Keratinocyte (primary cell): Measurements from ENCODE around the gene ABCC4. TPM values are rescaled to one million over a fixed set of nuclear protein-coding genes. Genes with fewer than 3 reads are reported as not detected.
A peak's percentile ranks its signal among the peaks of the same experiment; 100 is the strongest.

Experiments used
- DNase-seq: peaks from one replicate; pipeline ENCODE4 v3.0.0-alpha.2; 2011; ENCODE audit warnings: low read depth, missing footprints, low spot score
- FAIRE-seq: peaks from 2 replicates; lab custom pipeline; 2011; peaks lifted over from hg19 to GRCh38; lab: Jason Lieb, UNC
- H2AFZ ChIP-seq: 2 replicates; pipeline ENCODE4 v1.6.0; 2012; ENCODE audit warnings: low read length, control low read depth, inconsistent platforms; ENCODE audit not compliant: control insufficient read depth
- H3K27ac ChIP-seq: 2 replicates; pipeline ENCODE4 v1.5.1; 2011; ENCODE audit warnings: low read length; ENCODE audit not compliant: control insufficient read depth, insufficient read depth
- H3K27me3 ChIP-seq: 3 replicates; pipeline ENCODE4 v1.6.0; 2011; ENCODE audit warnings: low read length; ENCODE audit not compliant: control insufficient read depth, insufficient read depth; ENCODE audit errors: extremely low read depth
- H3K36me3 ChIP-seq, 2 experiments: 2 replicates in 1 of 2; 3 replicates in 1 of 2; pipeline ENCODE4 v1.5.1; 2011; ENCODE audit warnings: low read length in 2 of 2, mild to moderate bottlenecking in 1 of 2; ENCODE audit not compliant: control insufficient read depth in 2 of 2, insufficient read depth in 2 of 2; ENCODE audit errors: extremely low read depth in 1 of 2
- H3K4me1 ChIP-seq: 3 replicates; pipeline ENCODE4 v1.5.1; 2011; ENCODE audit warnings: low read length; ENCODE audit not compliant: control insufficient read depth, insufficient read depth; ENCODE audit errors: extremely low read depth
- H3K4me2 ChIP-seq: 3 replicates; pipeline ENCODE4 v1.6.0; 2011; ENCODE audit warnings: low read depth, low read length; ENCODE audit not compliant: control insufficient read depth, insufficient read depth; ENCODE audit errors: extremely low read depth
- H3K4me3 ChIP-seq, 3 experiments: fragments of 200-600 bp in 1 of 3; sonication (generic) in 1 of 3; 2 replicates in 2 of 3; 3 replicates in 1 of 3; pipeline ENCODE4 v1.5.1; 2011 to 2016; ENCODE audit warnings: low read length in 3 of 3, mild to moderate bottlenecking in 3 of 3, control low read depth in 2 of 3, inconsistent platforms in 1 of 3, low read depth in 1 of 3, mixed read lengths in 1 of 3, mixed run types in 1 of 3, moderate library complexity in 1 of 3; ENCODE audit not compliant: control insufficient read depth in 2 of 3, insufficient read depth in 2 of 3; ENCODE audit errors: extremely low read depth in 1 of 3
- H3K79me2 ChIP-seq: 2 replicates; pipeline ENCODE4 v1.6.0; 2012; ENCODE audit warnings: low read length; ENCODE audit not compliant: control insufficient read depth, insufficient read depth
- H3K9ac ChIP-seq: 3 replicates; pipeline ENCODE4 v1.6.0; 2011; ENCODE audit warnings: low read length; ENCODE audit not compliant: control insufficient read depth, insufficient read depth; ENCODE audit errors: extremely low read depth
- H3K9me1 ChIP-seq: 3 replicates; pipeline ENCODE4 v1.6.0; 2011; ENCODE audit warnings: low read length; ENCODE audit not compliant: control insufficient read depth, insufficient read depth; ENCODE audit errors: extremely low read depth
- H3K9me3 ChIP-seq: 2 replicates; pipeline ENCODE4 v1.5.1; 2012; ENCODE audit warnings: low read depth, low read length; ENCODE audit not compliant: control insufficient read depth
- H4K20me1 ChIP-seq: 3 replicates; pipeline ENCODE4 v1.6.0; 2011; ENCODE audit warnings: low read length; ENCODE audit not compliant: control insufficient read depth, insufficient read depth; ENCODE audit errors: extremely low read depth
- EZH2 ChIP-seq: IDR thresholded peaks from one replicate; pipeline ENCODE4 v1.6.1; 2012; ENCODE audit warnings: inconsistent platforms, mild to moderate bottlenecking, low read length, moderate library complexity
- dilution Hi-C: fragments of 300-500 bp; cut with MboI; formaldehyde crosslinking; loops from one replicate; pipeline ENCODE4 v1.7.0; 2020; ENCODE audit warnings: low sequenced_read_pairs; ENCODE audit not compliant: extremely low pct_ligation_motif_present
- polyA plus RNA-seq, 5 experiments: library from polyadenylated mRNA; depleted of rRNA in 3 of 5; stranded (reverse) in 3 of 5; stranded (forward) in 1 of 5; unstranded in 1 of 5; fragments of >200 nt; gene quantifications; 1 replicate in 1 of 5; 2 replicates in 3 of 5; 3 replicates in 1 of 5; pipeline versions ENCODE4 v1.2.1 to v1.2.3, GENCODE V29; 2011 to 2012; ENCODE audit warnings: missing spikeins in 2 of 5, low read depth in 1 of 5, low replicate concordance in 1 of 5
- TF ChIP-seq, protein P1 (sequence below), 3 experiments: IDR thresholded peaks in 1 of 3; conservative IDR thresholded peaks in 1 of 3; optimal IDR thresholded peaks in 1 of 3; 2 replicates in 2 of 3; 3 replicates in 1 of 3; pipeline versions ENCODE3 to v1.5.1; 2011; ENCODE audit warnings: low read length in 3 of 3, mild to moderate bottlenecking in 3 of 3, moderate library complexity in 2 of 3, control low read depth in 1 of 3, inconsistent platforms in 1 of 3; ENCODE audit not compliant: insufficient read depth in 2 of 3; ENCODE audit errors: extremely low read depth in 1 of 3

ABCC4 gene
- polyA plus RNA-seq, 1 donor (not counting 4 experiments of a cell fraction or from before 2014, with no cell fraction given): 13.8 TPM

DNA sequence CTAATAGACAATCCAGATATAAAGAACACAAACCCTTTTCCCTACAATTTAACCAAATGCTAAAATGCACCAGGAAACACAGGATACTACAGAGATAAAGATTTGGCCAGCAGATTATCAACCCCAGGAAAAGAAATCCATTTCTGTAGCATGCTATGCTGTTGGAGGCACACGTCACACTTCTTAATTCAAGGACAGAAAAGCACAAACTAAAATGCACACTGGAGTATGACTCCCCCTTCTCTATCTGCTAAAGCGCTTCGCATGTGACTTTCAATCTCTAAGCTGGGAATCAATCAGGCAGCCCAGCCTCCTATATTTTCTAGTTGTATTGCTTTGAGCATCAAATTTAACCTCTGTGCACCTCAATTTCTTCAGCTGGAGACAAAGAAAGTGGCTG, 22.2 kb downstream of the ABCC4 start:
- Histone ChIP-seq H3K9ac (no peak overlapping the region), H3K9me3 (no peaks in the 10 kb centered on the region), H3K4me2 (no peak overlapping the region), H3K4me3 (no peak overlapping the region), H3K36me3 (no peaks in the 10 kb centered on the region), H2AFZ (no peak overlapping the region), H3K9me1 (no peaks in the 10 kb centered on the region), H3K79me2 (peaks cover 38% of the 10 kb centered on the region), H3K27me3 (no peaks in the 10 kb centered on the region), H3K27ac (no peak overlapping the region), H4K20me1 (no peaks in the 10 kb centered on the region), H3K4me1 (peaks cover 9% of the 10 kb centered on the region)
- FAIRE-seq (no peak), DNase-seq (no peak)
- TF ChIP-seq, protein P1, sequence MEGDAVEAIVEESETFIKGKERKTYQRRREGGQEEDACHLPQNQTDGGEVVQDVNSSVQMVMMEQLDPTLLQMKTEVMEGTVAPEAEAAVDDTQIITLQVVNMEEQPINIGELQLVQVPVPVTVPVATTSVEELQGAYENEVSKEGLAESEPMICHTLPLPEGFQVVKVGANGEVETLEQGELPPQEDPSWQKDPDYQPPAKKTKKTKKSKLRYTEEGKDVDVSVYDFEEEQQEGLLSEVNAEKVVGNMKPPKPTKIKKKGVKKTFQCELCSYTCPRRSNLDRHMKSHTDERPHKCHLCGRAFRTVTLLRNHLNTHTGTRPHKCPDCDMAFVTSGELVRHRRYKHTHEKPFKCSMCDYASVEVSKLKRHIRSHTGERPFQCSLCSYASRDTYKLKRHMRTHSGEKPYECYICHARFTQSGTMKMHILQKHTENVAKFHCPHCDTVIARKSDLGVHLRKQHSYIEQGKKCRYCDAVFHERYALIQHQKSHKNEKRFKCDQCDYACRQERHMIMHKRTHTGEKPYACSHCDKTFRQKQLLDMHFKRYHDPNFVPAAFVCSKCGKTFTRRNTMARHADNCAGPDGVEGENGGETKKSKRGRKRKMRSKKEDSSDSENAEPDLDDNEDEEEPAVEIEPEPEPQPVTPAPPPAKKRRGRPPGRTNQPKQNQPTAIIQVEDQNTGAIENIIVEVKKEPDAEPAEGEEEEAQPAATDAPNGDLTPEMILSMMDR (optimal IDR thresholded peaks at IDR 0.05 in 1 of 3, IDR thresholded peaks at IDR 0.05 in 1 of 3, conservative IDR thresholded peaks at IDR 0.05 in 1 of 3; ENCODE audit: extremely low read depth in 1 of 3, insufficient read depth in 2 of 3, low read length in 3 of 3): no peak
- no peak for TF ChIP-seq EZH2
- dilution Hi-C loops: no loop called here

DNA sequence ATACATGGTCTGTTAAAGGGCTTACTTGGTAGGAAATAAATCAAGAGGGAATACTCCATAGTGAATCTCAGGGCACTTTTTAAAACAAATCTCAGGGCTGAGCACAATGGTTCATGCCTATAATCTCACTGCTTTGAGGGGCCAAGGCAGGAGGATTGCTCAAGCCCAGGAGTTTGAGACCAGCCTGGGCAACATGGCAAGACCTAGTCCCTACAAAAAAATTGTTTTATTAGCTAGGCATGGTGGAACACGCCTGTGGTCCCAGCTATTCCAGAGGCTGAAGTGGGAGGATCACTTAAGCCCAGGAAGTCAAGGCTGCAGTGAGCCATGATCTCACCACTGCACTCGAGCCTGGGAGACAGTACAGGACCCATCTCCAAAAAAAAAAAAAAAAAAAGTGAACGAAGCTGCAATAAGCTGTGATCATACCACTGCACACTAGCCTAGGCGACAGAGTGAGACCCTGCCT, 25.2 kb downstream of the ABCC4 start:
- H3K4me3 ChIP-seq: no peak overlapping the region
- FAIRE-seq (no peak), DNase-seq (no peak)
- H4K20me1 ChIP-seq: no peaks in the 10 kb centered on the region
- dilution Hi-C loops: no loop called here
- H3K4me2 ChIP-seq: peak overlapping the region; percentile 5
- no peaks in the 10 kb centered on the region for H3K9me3 ChIP-seq
- H3K27me3 ChIP-seq: no peaks in the 10 kb centered on the region
- no peaks in the 10 kb centered on the region for H3K9me1 ChIP-seq
- no peak overlapping the region for H3K9ac ChIP-seq
- H3K79me2 ChIP-seq: peaks cover 44% of the 10 kb centered on the region
- H3K4me1 ChIP-seq: peaks cover 9% of the 10 kb centered on the region
- H3K36me3 ChIP-seq: no peaks in the 10 kb centered on the region
- no peak overlapping the region for H3K27ac ChIP-seq
- TF ChIP-seq EZH2: no peak
- TF ChIP-seq, protein P1 (optimal IDR thresholded peaks at IDR 0.05 in 1 of 3, IDR thresholded peaks at IDR 0.05 in 1 of 3, conservative IDR thresholded peaks at IDR 0.05 in 1 of 3; ENCODE audit: extremely low read depth in 1 of 3, insufficient read depth in 2 of 3, low read length in 3 of 3): no peak
- no peak overlapping the region for H2AFZ ChIP-seq
